K562 (cell line): ENCODE results near the gene BICC1.

Experiments
- ARID2 ChIP-seq: fragments of 450-650 bp; IDR thresholded peaks from 2 replicates; pipeline ENCODE4 v1.6.1; 2017; ENCODE audit warnings: antibody characterized with exemption, mild to moderate bottlenecking
- CBX5 ChIP-seq: IDR thresholded peaks from 2 replicates; pipeline ENCODE4 v1.6.1; 2014; ENCODE audit warnings: low read depth, borderline replicate concordance
- KAT8 ChIP-seq: fragments of 450-650 bp; IDR thresholded peaks from 2 replicates; pipeline ENCODE4 v1.6.1; 2016; ENCODE audit warnings: low read depth, mild to moderate bottlenecking
- MAZ ChIP-seq, 2 experiments: fragments of 450-650 bp in 1 of 2; sonication (generic) in 1 of 2; formaldehyde crosslinking; IDR thresholded peaks in 1 of 2; conservative IDR thresholded peaks in 1 of 2; 2 replicates each; pipeline versions ENCODE4 v1.4.0 to v1.5.0; 2020; ENCODE audit warnings: mild to moderate bottlenecking in 1 of 2, missing genetic modification reagents in 1 of 2
- TEAD1 ChIP-seq, 2 experiments: fragments of 450-650 bp in 1 of 2; sonication (generic) in 1 of 2; formaldehyde crosslinking; IDR thresholded peaks; 2 replicates each; pipeline versions ENCODE4 v1.4.0 to v1.8.0; 2020 to 2022; ENCODE audit warnings: mild to moderate bottlenecking in 2 of 2, missing genetic modification reagents in 1 of 2
- TGIF2 ChIP-seq: sonication (generic); formaldehyde crosslinking; IDR thresholded peaks from 2 replicates; pipeline ENCODE4 v1.8.1; 2022; ENCODE audit warnings: mild to moderate bottlenecking, missing genetic modification reagents, moderate library complexity
- TF ChIP-seq, protein P1 (sequence below): fragments of 450-650 bp; IDR thresholded peaks from 2 replicates; pipeline ENCODE4 v1.6.1; 2014; ENCODE audit warnings: low read depth, mild to moderate bottlenecking, moderate library complexity, borderline replicate concordance

DNA sequence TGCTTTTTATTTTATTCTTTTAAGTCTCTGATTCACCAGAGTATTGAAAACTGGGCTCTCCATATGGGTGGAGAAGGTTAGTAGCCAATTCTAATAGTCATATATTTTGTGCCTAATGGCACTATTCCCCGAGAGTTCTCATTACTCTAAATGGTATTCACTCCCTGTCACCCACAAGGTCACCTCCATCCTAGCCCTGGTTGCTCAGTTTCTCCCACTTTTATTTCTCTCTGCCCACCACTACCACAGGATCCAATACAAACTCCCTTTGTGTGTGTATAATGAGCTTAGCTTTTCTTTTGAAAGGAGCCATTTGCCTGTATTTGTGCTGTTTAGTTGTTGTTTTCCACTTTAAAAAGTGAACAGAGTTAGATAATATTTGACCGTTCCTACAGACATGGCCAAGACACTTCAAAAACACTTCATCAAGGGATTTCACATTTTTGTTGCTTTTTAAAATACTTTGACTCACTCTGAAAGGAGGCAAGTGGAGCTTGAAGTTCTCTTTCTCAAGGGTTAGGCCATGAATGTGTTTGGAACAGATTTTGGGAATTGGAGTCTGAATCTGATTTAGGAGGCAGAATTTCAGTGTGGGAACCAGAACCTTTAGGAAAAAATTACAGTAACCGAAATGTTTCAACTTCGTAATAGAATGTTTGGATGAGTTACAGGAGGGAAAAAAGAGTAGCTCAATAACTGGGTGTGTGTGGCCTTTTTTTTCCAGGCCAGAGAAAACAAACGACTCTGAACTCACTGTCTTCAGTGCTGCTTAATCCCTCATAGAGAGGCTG lies 321.3 kb downstream of the BICC1 start:
- TF ChIP-seq TGIF2 (CRISPR knock-in tag): no peak
- TF ChIP-seq ARID2: no peak
- no peak for TF ChIP-seq TEAD1 (CRISPR knock-in tag; IDR thresholded peaks at IDR 0.05)
- no peak for TF ChIP-seq MAZ (CRISPR knock-in tag; conservative IDR thresholded peaks at IDR 0.05 in 1 of 2, IDR thresholded peaks at IDR 0.05 in 1 of 2)
- TF ChIP-seq, protein P1, sequence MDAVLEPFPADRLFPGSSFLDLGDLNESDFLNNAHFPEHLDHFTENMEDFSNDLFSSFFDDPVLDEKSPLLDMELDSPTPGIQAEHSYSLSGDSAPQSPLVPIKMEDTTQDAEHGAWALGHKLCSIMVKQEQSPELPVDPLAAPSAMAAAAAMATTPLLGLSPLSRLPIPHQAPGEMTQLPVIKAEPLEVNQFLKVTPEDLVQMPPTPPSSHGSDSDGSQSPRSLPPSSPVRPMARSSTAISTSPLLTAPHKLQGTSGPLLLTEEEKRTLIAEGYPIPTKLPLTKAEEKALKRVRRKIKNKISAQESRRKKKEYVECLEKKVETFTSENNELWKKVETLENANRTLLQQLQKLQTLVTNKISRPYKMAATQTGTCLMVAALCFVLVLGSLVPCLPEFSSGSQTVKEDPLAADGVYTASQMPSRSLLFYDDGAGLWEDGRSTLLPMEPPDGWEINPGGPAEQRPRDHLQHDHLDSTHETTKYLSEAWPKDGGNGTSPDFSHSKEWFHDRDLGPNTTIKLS: no peak
- TF ChIP-seq CBX5: no peak
- no peak for TF ChIP-seq KAT8
